Measurements from ENCODE around the gene GALNT13.

Gene GALNT13

DNA sequence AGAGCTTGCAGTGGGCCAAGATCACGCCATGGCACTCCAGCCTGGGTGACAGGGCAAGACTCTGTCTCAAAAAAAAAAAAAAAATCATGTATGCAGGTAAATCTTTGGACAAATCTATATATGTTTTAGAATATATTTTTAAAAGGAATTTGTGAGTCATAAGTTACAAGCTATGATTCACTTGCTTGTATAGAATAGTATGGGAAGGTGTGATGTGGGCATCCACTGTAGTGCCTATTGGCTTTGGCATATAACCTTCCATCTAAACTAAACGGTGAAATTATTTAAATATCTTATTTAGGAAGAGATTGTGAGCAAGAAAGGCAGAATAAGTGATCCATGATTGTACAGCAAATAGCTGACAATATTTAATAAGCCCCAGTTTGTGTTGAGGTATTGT is 261.1 kb downstream of the GALNT13 start:
- no peak for DNase-seq

DNA sequence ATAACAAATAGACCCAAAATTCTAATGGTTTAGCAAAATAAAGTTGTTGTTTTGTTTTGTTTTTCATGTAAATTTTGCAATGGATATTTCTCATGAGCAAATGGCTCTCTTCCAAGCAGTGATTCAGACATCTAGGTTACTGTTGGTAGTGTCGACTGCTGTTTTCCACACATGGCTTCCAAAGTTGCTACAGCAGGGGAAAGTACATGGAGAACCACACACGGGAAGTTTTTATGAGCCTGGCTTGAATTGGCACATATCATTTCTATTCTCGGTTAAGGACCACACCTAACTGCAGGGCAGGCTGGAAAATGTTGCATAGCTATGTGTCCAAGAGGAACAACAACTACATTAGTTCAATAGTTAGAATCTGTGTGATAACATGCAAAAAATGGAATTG is 262.1 kb downstream of the GALNT13 start:
- DNase-seq: no peak

GRCh38 chr2:154140249-154141025 is 268.7 kb downstream of the GALNT13 start:
- no peak for DNase-seq

DNA sequence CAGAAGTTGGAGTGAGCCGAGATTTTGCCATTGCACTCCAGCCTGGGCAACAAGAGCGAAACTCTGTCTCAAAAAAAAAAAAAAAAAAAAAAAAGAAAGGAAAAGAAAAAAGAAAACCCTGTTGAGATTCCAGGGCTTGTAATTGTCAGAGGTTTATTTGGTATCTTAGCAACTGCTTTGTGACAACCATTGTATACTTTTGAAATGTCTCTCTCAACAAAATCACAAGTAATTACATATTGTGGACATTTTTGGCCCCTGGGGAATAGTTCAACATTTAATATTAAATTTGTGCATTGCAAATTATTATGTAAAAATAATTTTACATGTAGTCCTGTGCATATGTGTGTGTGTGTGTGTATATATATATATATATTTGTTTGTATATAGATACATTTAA is 270.8 kb downstream of the GALNT13 start:
- DNase-seq: no peak

DNA sequence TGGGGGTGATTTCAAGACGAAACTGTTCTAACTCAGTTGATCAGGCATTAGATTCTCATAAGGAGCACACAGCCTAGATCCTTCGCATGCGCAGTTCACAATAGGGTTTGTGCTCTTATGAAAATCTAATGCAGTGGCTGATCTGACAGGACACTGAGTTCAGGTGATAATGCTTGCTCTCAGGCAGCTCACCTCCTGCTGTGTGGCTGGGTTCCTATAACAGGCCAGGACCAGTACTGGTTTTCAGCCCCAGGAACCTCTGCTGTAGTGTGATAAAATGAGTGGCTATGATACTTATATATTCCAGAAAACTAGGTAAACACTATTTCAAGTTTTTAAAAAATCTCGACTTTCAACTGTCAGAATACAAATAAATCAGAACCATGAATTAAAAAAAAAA is 271.4 kb downstream of the GALNT13 start:
- no peak for DNase-seq

- no peak for DNase-seq
These were observed 286.4 kb downstream of the GALNT13 start for GRCh38 chr2:154158101-154158500.

DNA sequence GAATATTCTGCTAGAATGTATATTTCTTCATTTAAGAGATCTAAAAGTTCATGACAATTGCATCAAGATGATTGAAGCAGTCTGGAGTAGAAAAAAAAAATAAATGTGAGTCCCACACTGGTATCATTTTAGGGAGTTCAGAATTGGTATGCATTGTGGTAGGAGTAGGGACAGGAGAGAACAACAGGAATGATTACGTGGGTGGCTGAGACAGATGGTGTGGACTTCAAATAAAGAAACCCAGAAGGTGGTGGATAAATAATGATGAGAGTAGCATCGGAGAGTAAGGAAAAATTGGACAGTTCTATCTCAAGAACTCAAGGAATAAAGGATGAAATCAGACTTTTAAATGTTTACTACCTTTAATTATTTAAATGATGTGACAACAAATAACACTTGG is 289.6 kb downstream of the GALNT13 start:
- peak; percentile 1 for DNase-seq

DNA sequence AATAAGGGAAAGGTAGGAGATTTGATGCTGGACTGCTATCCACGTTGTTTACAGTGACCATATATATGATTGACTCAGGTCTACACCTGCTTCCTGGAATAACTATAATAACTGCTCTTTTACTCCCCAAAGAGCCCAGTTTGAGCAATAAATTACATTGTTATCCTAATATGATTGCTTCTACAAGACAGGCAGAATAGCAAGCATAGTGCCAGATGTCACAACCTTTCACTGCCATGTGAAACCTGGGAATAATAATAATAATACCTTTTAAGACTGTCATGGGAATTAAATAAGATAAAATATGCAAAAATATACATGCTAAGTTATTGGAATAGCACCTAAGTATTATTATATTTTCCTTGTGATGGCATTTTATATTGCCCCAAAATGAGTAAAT is 298.7 kb downstream of the GALNT13 start:
- DNase-seq: no peak

GRCh38 chr2:154173164-154173563 is 301.4 kb downstream of the GALNT13 start:
- no peak for DNase-seq

DNA sequence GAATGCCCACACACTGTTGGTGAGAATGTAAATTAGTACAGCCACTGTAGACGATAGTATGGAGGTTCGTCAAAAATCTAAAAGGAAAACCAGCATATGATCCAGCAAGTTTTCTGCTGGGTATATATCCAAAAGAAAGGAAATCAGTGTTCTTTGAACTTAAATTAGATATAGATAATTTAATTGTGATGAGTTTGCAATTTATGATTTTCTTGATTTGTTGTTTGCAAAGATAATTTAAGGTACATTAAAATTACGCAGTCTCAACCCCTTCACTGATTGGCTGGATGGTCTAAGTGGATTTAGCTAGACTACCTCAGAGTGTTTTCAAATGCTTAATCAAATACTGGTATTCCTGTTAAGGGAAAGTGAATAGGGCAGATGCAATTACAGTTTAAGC is 302.2 kb downstream of the GALNT13 start:
- no peak for DNase-seq

GRCh38 chr2:154182008-154182407 is 310.3 kb downstream of the GALNT13 start:
- no peak for DNase-seq

DNA sequence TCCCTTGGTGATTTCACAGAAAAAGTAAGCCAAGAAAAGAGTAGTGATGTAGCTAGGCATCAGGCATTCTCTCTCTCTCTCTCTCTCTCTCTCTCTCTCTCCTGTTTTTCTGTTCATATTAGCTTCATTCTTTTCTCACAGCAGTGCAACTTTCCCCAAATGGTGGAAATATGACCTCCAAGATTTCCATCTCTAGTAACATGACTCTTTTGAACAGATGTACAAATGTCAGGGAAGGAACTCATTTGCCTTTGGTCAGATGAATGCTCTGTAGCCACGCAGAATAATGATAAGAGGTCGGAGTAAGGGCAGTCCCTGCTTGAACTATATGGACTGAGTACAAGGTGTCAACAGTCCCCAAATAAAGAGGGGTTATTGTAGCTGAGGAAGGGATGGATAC is 316.2 kb downstream of the GALNT13 start:
- no peak for DNase-seq

DNA sequence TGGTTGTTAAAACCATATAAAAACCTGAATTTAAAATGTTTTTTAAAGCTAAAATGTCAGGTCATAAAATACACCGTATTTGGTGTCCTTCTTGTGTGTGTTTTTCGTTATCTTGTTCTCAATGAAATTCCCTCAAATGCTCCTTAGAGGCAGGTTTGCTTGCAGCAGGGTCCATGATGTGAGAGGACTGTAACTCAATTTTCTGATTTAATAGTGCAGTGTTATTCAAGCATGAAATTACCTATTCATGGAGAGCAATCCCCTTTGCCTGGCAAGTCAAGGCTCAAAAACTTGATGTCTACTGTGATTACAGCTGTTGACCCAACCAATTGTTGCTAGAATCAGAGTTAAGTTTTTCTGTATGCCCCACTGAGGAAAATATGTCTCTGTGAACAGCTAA is 318.2 kb downstream of the GALNT13 start:
- no peak for DNase-seq

DNA sequence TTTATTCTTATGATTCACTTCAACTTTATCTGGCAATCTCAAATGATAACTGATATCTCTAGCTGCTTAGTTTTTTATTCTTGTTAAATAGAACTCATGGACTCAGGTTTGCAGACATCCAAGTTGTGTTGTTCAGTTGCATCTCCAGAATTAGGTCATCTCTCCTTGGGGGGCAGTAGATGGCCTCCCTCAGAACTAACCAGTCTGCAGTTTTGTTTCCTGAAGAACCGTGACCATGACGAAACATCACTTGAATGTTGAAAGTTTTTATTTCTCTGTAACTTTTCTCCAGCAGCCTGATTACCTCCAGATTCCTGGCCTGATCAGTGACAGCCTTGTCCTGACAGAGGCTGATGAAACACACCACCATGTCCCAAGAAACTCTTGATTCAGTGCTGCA is 321.5 kb downstream of the GALNT13 start:
- no peak for DNase-seq

- DNase-seq: no peak
These were observed 323.4 kb downstream of the GALNT13 start for GRCh38 chr2:154194909-154195643.

- no peak for DNase-seq
These were observed 324.0 kb downstream of the GALNT13 start for GRCh38 chr2:154195644-154196195.

DNA sequence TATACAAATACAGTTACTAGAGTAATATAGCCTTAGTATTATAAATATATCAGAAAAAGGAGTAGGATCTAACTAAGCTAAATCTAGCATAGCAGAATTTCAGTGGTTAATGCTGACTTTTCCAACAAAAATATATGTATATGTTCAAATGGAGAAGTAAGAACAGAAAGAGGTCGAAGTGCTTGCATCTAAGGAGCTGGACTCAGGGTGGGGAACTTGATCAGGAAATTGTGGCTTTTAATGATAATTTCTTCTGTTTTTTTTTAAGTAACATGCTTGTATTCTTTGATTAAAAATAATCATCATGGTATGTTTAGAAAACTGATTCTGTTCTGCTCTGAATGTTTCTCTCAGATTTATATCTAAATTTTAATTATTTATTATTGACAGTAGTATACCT is 327.1 kb downstream of the GALNT13 start:
- DNase-seq: no peak

- DNase-seq: no peak
These were observed 331.5 kb downstream of the GALNT13 start for GRCh38 chr2:154203206-154203605.

DNA sequence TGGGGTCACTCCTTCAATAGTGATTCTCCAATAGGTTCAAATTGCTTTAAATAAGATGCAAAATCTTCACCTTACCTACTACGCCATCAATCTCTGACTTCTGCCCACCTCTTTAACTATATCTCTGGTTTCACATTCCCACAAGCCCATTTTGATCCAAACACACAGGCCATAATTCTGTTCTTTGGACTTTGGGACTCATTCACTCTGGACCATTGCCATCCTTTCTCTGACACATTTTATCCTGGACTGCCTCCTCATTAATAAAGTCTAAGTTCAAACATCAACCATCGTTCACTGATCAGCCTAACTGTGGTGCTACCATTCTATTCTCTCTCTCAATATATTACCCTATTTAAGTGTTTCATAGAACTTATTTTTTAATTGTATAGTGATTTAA is 332.2 kb downstream of the GALNT13 start:
- no peak for DNase-seq

GRCh38 chr2:154207288-154208047 is 335.7 kb downstream of the GALNT13 start:
- DNase-seq: no peak

GRCh38 chr2:154223726-154224125 is 352.0 kb downstream of the GALNT13 start:
- DNase-seq: no peak

DNA sequence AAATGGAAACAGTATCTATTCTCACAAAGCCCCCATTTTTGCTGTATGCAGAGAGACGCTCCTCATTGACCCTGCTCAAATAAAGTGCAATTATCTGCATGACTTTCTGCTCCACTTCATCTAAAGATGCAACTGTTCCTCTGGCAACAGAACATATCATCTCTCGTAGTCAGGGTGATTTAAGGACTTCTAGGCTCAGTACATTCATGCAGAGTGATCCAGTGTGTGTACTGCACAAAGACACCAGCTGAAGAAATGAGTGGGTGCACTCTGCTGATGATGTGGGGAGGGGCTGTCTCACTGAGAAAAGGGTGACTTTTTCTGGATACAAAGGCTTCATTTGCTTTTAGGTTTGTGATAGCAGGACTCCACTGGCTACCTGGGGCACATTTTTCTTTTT is 355.2 kb downstream of the GALNT13 start:
- DNase-seq: no peak

DNA sequence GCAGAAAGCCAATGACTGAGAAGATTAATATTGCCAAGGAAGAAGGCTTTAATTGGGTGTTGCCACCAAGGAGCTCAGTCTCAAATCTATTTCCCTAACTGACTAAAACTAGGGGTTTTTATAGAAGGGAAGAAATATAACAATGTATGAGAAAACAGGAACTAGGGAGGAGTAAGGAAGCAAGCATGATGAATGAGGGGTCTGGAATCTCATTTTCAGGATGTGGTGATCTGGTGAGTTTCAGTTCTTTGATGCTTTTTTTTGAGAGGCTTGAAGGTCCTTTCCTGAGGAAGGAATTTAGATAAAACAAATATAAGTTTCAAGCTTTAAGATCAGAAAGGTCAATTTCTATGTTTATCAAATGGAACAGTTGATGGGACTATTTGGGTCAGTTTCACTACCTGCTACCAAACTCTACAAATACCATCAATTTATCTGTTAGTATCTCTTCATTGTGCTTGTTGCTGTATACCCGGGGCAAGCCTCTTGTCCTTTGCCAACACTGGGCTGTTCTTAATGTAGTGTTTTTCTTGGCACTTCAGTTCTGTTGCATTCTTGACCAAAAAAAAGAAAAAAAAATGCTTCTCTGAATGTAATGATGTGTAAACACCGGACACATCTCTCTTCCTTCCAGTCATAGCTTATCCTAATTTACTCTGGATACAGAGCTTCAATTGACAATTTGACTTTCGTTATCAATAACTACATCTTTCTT is 357.0 kb downstream of the GALNT13 start:
- DNase-seq: no peak

All from NCI-H446 treated with DMSO at 0.1 percent for 48 hours (cell line).